Right atrium auricular region (tissue), 2 donors: Measurements from ENCODE around the gene SNAPC4. TPM values are rescaled to one million over a fixed set of nuclear protein-coding genes. Genes with fewer than 3 reads are reported as not detected.

Experiments used
- DNase-seq: peaks from one replicate; pipeline ENCODE4 v3.0.0-alpha.2; 2019; ENCODE audit warnings: low spot score
- H3K27ac ChIP-seq, 2 donors: fragments of 200-600 bp; sonication (generic); 1 replicate in 1 of 2; 2 replicates in 1 of 2; pipeline ENCODE4 v1.5.1; 2016 to 2019
- H3K27me3 ChIP-seq, 2 donors: fragments of 200-600 bp; sonication (generic); one replicate each; pipeline versions ENCODE4 v1.5.1 to v1.6.0; 2017 to 2019
- H3K36me3 ChIP-seq: fragments of 200-600 bp; sonication (generic); one replicate; pipeline ENCODE4 v1.5.1; 2016
- H3K4me1 ChIP-seq, 2 donors: fragments of 200-600 bp; sonication (generic); one replicate each; pipeline versions ENCODE4 v1.5.1 to v1.6.0; 2017 to 2019
- H3K4me3 ChIP-seq, 2 donors: fragments of 200-600 bp; sonication (generic); 1 replicate in 1 of 2; 2 replicates in 1 of 2; pipeline ENCODE4 v1.5.1; 2017 to 2019; ENCODE audit warnings: mild to moderate bottlenecking in 1 of 2, moderate library complexity in 1 of 2
- H3K9me3 ChIP-seq, 2 donors: fragments of 200-600 bp; sonication (generic); one replicate each; pipeline ENCODE4 v1.5.1; 2019
- total RNA-seq, 2 donors: library from RNA; depleted of rRNA; stranded (reverse); fragments of >200 nt; gene quantifications; one replicate each; pipeline ENCODE4 v1.1.0, GENCODE V29; 2016
- TF ChIP-seq, protein P1 (sequence below), 2 donors: fragments of 200-600 bp; sonication (generic); IDR thresholded peaks; one replicate each; pipeline ENCODE4 v1.5.1; 2019; ENCODE audit warnings: antibody characterized with exemption in 2 of 2

The SNAPC4 gene
- total RNA-seq, 2 donors from 2014 or later: 2.5 to 4.4 TPM

DNA sequence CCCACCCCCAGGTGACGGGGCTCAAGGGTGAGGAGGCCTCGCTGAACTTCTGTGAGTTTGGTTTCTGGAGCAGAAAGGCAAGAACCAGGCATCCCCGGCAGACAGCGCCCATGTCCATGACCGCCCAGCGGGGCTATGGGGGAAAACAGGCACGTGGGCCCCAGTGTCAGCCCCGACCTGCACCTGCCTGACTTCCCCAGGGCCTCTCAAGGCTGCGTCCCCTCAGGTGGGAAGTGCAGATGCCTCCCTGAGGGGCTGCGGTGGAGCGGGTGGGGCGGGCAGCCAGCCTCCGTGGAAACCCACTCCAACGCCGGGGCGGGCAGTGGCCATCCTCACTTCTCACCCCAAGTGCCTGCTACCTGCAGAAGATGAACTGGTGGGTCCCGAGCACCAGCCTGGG lies 19.6 kb downstream of the SNAPC4 start:
- TF ChIP-seq, protein P1, sequence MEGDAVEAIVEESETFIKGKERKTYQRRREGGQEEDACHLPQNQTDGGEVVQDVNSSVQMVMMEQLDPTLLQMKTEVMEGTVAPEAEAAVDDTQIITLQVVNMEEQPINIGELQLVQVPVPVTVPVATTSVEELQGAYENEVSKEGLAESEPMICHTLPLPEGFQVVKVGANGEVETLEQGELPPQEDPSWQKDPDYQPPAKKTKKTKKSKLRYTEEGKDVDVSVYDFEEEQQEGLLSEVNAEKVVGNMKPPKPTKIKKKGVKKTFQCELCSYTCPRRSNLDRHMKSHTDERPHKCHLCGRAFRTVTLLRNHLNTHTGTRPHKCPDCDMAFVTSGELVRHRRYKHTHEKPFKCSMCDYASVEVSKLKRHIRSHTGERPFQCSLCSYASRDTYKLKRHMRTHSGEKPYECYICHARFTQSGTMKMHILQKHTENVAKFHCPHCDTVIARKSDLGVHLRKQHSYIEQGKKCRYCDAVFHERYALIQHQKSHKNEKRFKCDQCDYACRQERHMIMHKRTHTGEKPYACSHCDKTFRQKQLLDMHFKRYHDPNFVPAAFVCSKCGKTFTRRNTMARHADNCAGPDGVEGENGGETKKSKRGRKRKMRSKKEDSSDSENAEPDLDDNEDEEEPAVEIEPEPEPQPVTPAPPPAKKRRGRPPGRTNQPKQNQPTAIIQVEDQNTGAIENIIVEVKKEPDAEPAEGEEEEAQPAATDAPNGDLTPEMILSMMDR (IDR thresholded peaks at IDR 0.05): no peak
- Histone ChIP-seq H3K4me3 (no peak overlapping the region), H3K27ac (no peak overlapping the region), H3K4me1 (peaks cover 0 to 17% of the 10 kb centered on the region in 2 donors), H3K9me3 (no peaks in the 10 kb centered on the region), H3K27me3 (no peaks in the 10 kb centered on the region), H3K36me3 (peaks cover 19% of the 10 kb centered on the region)
- DNase-seq: no peak

DNA sequence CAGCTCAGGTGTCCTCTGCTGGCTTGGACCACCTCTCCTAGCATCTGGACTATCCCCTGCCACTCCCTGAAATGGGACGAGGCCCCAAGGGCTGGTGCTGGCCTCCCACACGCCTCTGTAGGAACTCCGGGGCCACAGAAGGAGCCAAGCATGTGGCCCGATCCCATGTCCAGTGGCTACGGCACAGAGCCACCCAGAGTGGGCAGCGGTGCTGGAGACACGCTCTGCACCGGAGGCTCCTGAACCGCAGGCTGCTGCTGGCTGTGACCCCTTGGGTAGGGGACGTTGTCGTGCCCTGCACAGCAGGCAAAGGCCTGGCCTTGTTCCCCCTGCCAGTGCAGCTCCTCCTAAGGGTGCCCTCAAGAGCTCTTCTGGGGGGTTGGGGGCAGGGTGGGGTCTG lies 20.1 kb downstream of the SNAPC4 start:
- Histone ChIP-seq H3K36me3 (peaks cover 19% of the 10 kb centered on the region), H3K27ac (no peak overlapping the region), H3K4me3 (no peak overlapping the region), H3K27me3 (no peaks in the 10 kb centered on the region), H3K4me1 (peaks cover 0 to 17% of the 10 kb centered on the region in 2 donors), H3K9me3 (no peaks in the 10 kb centered on the region)
- DNase-seq: no peak
- TF ChIP-seq, protein P1 (IDR thresholded peaks at IDR 0.05): no peak

DNA sequence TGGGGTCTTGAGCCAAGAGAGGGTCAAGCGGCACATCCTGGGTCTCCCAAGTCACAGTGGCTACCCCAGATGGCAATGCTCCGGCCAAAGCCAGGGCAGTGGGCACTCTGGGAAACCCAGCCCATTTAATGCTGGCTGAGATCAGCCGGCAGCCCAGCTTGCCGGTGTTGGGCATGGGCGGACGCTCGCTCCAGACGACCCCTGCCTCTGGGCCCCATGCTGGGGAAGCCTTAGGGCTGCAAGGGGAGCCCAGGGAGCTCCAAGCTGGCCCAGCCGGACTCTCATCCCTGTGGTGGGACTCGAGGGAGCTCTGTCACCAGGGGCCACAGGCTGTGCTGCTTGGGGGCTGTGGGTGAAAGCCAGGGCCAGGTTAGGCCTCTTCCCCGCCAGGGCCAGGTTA lies 20.6 kb downstream of the SNAPC4 start:
- TF ChIP-seq, protein P1 (IDR thresholded peaks at IDR 0.05): no peak
- no peak for DNase-seq
- H3K36me3 ChIP-seq: peaks cover 18% of the 10 kb centered on the region
- H3K4me1 ChIP-seq: peaks cover 0 to 17% of the 10 kb centered on the region in 2 donors
- H3K4me3 ChIP-seq: no peak overlapping the region
- no peak overlapping the region for H3K27ac ChIP-seq
- no peaks in the 10 kb centered on the region for H3K27me3 ChIP-seq
- H3K9me3 ChIP-seq: no peaks in the 10 kb centered on the region

DNA sequence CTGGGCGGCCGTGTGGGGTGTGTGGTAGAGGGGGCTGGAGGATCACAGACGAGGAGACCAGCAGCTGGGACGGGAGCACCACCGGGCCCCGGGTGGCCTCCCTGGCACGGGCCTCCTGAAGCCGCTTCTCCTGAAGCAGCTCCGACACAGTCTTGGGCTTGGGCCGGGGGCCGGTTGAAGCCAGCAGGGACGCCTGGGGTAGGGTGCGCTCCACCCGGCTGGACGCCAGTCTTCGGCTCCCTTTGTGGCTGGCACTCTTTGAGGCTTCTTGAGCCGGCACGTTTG lies 21.0 kb downstream of the SNAPC4 start:
- Histone ChIP-seq H3K27ac (no peak overlapping the region), H3K36me3 (peaks cover 14% of the 10 kb centered on the region), H3K4me1 (peaks cover 0 to 17% of the 10 kb centered on the region in 2 donors), H3K4me3 (no peak overlapping the region), H3K9me3 (no peaks in the 10 kb centered on the region), H3K27me3 (no peaks in the 10 kb centered on the region)
- DNase-seq: no peak
- TF ChIP-seq, protein P1 (IDR thresholded peaks at IDR 0.05): no peak

DNA sequence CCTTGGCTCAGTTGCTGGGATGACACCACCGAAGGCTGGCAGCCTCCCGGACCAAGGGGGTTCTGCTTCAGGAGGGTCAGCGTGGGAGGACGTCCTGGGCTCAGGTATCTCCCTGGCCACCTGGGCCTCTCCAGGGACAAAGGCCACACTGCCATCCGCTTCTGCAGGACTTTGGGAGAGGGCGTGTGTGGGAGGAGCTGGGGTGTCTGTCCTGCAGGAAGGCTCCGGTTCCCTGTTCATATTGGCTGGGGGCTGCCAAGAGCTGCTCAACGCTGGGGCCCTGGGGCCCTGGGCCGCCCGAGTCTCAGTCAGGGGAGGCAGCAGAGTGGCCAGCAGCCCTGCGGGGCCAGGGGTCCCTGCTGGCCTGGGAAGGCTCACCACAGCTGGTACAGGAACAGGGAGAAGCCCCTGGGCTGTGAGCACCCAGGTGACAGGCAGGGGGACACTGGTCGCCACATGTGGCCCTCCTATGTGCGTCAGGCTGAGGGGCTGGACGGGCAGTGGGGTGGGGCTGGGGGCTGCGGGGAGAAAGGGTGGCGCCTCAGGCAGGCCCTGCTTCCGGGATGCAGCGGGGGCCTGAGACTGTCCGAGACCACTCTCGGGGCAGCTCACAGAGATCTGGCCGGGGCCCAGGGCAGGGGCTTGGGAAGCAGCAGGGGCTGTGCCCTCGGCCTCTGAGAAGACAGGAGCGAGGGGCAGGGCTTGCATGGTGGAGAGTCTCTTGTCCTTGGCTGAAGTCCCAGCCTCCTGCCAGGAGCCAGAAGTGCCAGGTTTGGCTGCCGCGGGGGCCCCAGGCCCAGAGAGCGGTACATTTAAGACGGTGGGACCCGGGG lies 21.6 kb downstream of the SNAPC4 start:
- no peaks in the 10 kb centered on the region for H3K9me3 ChIP-seq
- H3K27ac ChIP-seq: no peak overlapping the region
- H3K27me3 ChIP-seq: no peaks in the 10 kb centered on the region
- peaks cover 10% of the 10 kb centered on the region for H3K36me3 ChIP-seq
- TF ChIP-seq, protein P1 (IDR thresholded peaks at IDR 0.05): no peak
- no peak overlapping the region for H3K4me3 ChIP-seq
- DNase-seq: no peak
- H3K4me1 ChIP-seq: peaks cover 0 to 17% of the 10 kb centered on the region in 2 donors
